Measurements from ENCODE around the gene CORO1C.
"Not testable (repeated sequence)": the region's sequence is repeated elsewhere in the genome, so short reads cannot be mapped to it uniquely, and the experiment has no call there.

DNA sequence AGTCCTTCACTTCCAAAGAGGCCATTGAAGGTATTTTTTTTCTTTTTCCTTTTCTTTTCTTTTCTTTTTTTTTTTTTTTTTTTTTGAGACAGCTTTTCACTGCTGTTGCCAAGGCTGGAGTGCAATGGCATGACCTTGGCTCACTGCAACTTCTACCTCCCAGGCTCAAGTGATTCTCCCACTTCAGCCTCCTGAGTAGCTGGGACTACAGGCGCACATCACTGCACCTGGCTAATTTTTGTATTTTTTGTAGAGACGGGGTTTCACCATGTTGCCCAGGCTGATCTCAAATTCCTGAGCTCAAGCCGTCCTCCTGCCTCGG is 112.4 kb downstream of the CORO1C start:
- TF ChIP-seq POLR2AphosphoS5 (IDR thresholded peaks at IDR 0.05); EP300 (IDR thresholded peaks at IDR 0.05; ENCODE audit: low read depth); POLR2A (IDR thresholded peaks at IDR 0.05): not testable (repeated sequence)
- TF ChIP-seq, protein P1, sequence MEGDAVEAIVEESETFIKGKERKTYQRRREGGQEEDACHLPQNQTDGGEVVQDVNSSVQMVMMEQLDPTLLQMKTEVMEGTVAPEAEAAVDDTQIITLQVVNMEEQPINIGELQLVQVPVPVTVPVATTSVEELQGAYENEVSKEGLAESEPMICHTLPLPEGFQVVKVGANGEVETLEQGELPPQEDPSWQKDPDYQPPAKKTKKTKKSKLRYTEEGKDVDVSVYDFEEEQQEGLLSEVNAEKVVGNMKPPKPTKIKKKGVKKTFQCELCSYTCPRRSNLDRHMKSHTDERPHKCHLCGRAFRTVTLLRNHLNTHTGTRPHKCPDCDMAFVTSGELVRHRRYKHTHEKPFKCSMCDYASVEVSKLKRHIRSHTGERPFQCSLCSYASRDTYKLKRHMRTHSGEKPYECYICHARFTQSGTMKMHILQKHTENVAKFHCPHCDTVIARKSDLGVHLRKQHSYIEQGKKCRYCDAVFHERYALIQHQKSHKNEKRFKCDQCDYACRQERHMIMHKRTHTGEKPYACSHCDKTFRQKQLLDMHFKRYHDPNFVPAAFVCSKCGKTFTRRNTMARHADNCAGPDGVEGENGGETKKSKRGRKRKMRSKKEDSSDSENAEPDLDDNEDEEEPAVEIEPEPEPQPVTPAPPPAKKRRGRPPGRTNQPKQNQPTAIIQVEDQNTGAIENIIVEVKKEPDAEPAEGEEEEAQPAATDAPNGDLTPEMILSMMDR (IDR thresholded peaks at IDR 0.05) = not testable (repeated sequence)

All from transverse colon (tissue), 4 donors.